IMR-90 (cell line): ENCODE data around the gene HIVEP3. TPM values are rescaled to one million over a fixed set of nuclear protein-coding genes. Genes with fewer than 3 reads are reported as not detected.

Source experiments
- ATAC-seq: fragments of 200-7000 bp; cut with Tn5 transposase; 2 replicates; pipeline ENCODE4 v1.9.1; 2020; ENCODE audit warnings: low read depth, mild to moderate bottlenecking, moderate library complexity
- BruUV-seq: library from RNA; stranded (reverse); fragments of 400-500 nt; replicated peaks from 2 replicates; lab custom pipeline; 2021; lab: Mats Ljungman, UMichigan
- CTCF ChIA-PET: fragments of 300-600 bp; formaldehyde crosslinking; extraction: SDS; loops from one replicate; lab custom pipeline; 2021; ENCODE audit warnings: antibody characterized with exemption; lab: Yijun Ruan, JAX
- POLR2A ChIA-PET: fragments of 300-600 bp; sonication (Branson Sonifier 250); formaldehyde crosslinking; loops from one replicate; lab custom pipeline; 2022; ENCODE audit warnings: antibody characterized with exemption; ENCODE audit not compliant: unreplicated experiment; lab: Charles Lee
- DNase-seq: peaks from one replicate; pipeline ENCODE4 v3.0.0; 2013
- H2AFZ ChIP-seq: replicated peaks from 2 replicates; pipeline ENCODE3; 2013; ENCODE audit warnings: low read length, mild to moderate bottlenecking; ENCODE audit not compliant: poor library complexity
- H2AK5ac ChIP-seq: 2 replicates; pipeline ENCODE4 v1.6.1; 2013; ENCODE audit warnings: low read depth, low read length, inconsistent platforms
- H2AK9ac ChIP-seq: replicated peaks from 2 replicates; pipeline ENCODE3; 2013; ENCODE audit warnings: mild to moderate bottlenecking, low read depth, low read length, moderate library complexity; ENCODE audit not compliant: poor library complexity
- H2BK120ac ChIP-seq: 2 replicates; pipeline ENCODE4 v1.6.1; 2013; ENCODE audit warnings: low read depth, low read length, inconsistent platforms
- H2BK15ac ChIP-seq: 3 replicates; pipeline ENCODE4 v1.6.1; 2013; ENCODE audit warnings: low read depth, low read length, inconsistent platforms
- H2BK20ac ChIP-seq: 2 replicates; pipeline ENCODE4 v1.6.1; 2013; ENCODE audit warnings: low read depth, mild to moderate bottlenecking, inconsistent platforms, low read length, moderate library complexity
- H2BK5ac ChIP-seq: 2 replicates; pipeline ENCODE4 v1.6.1; 2013; ENCODE audit warnings: mild to moderate bottlenecking, low read depth, low read length, inconsistent platforms; ENCODE audit not compliant: poor library complexity, severe bottlenecking
- H3K14ac ChIP-seq: replicated peaks from 2 replicates; pipeline ENCODE4 v1.6.1; 2013; ENCODE audit warnings: low read depth, low read length, inconsistent platforms
- H3K18ac ChIP-seq: 2 replicates; pipeline ENCODE4 v1.6.1; 2013; ENCODE audit warnings: low read depth, low read length, control low read depth
- H3K23ac ChIP-seq: 2 replicates; pipeline ENCODE4 v1.6.1; 2013; ENCODE audit warnings: low read depth, low read length, inconsistent platforms
- H3K27ac ChIP-seq: 2 replicates; pipeline ENCODE4 v1.5.1; 2013; ENCODE audit warnings: mild to moderate bottlenecking, control low read depth, low read length; ENCODE audit not compliant: insufficient read depth
- H3K27me3 ChIP-seq: 2 replicates; pipeline ENCODE4 v1.6.1; 2013; ENCODE audit warnings: low read length; ENCODE audit not compliant: control insufficient read depth, insufficient read depth
- H3K36me3 ChIP-seq: 2 replicates; pipeline ENCODE4 v1.6.1; 2013; ENCODE audit warnings: low read length, mixed read lengths; ENCODE audit not compliant: control insufficient read depth, insufficient read depth
- H3K4ac ChIP-seq: 2 replicates; pipeline ENCODE4 v1.6.1; 2013; ENCODE audit warnings: low read depth, low read length, inconsistent platforms
- H3K4me1 ChIP-seq: 2 replicates; pipeline ENCODE4 v1.6.1; 2013; ENCODE audit warnings: low read length, mixed read lengths; ENCODE audit not compliant: control insufficient read depth, insufficient read depth
- H3K4me2 ChIP-seq: 2 replicates; pipeline ENCODE4 v1.6.1; 2013; ENCODE audit warnings: low read depth, mild to moderate bottlenecking, control low read depth, low read length, moderate library complexity
- H3K4me3 ChIP-seq: 2 replicates; pipeline ENCODE4 v1.5.1; 2013; ENCODE audit warnings: low read depth, mild to moderate bottlenecking, control low read depth, low read length, moderate library complexity; ENCODE audit not compliant: insufficient read depth
- H3K56ac ChIP-seq: 2 replicates; pipeline ENCODE4 v1.6.1; 2013; ENCODE audit warnings: low read length, inconsistent platforms; ENCODE audit not compliant: insufficient read depth; ENCODE audit errors: extremely low read depth
- H3K79me1 ChIP-seq, 2 experiments: 2 replicates each; pipeline ENCODE4 v1.6.1; 2013; ENCODE audit warnings: low read length in 2 of 2, inconsistent platforms in 1 of 2, low read depth in 1 of 2
- H3K9ac ChIP-seq: 2 replicates; pipeline ENCODE4 v1.6.1; 2013; ENCODE audit warnings: low read depth, low read length, control low read depth
- H3K9me1 ChIP-seq: 2 replicates; pipeline ENCODE4 v1.6.1; 2013; ENCODE audit warnings: low read length, inconsistent platforms; ENCODE audit not compliant: insufficient read depth
- H3K9me3 ChIP-seq: 2 replicates; pipeline ENCODE4 v1.6.1; 2013; ENCODE audit warnings: low read length; ENCODE audit not compliant: control insufficient read depth, insufficient read depth
- H4K20me1 ChIP-seq: 2 replicates; pipeline ENCODE4 v1.6.1; 2013; ENCODE audit warnings: low read length, inconsistent platforms; ENCODE audit not compliant: insufficient read depth
- H4K5ac ChIP-seq: 2 replicates; pipeline ENCODE4 v1.6.1; 2013; ENCODE audit warnings: mild to moderate bottlenecking, low read depth, low read length, control low read depth
- H4K8ac ChIP-seq, 2 experiments: 2 replicates each; pipeline ENCODE4 v1.6.1; 2013; ENCODE audit warnings: low read depth in 2 of 2, low read length in 2 of 2, control low read depth in 1 of 2, inconsistent platforms in 1 of 2
- H4K91ac ChIP-seq: 2 replicates; pipeline ENCODE4 v1.6.1; 2013; ENCODE audit warnings: low read depth, low read length, inconsistent platforms; ENCODE audit not compliant: insufficient read depth
- BHLHE40 ChIP-seq: fragments of 150-350 bp; IDR thresholded peaks from 2 replicates; pipeline ENCODE4 v1.6.1; 2016; ENCODE audit warnings: mild to moderate bottlenecking, low read depth, low read length
- CHD1 ChIP-seq: IDR thresholded peaks from 2 replicates; pipeline ENCODE4 v1.6.1; 2012; ENCODE audit warnings: low read depth, low read length, improper control_type of control experiment
- ELK1 ChIP-seq: fragments of 150-350 bp; IDR thresholded peaks from 2 replicates; pipeline ENCODE4 v1.6.1; 2016; ENCODE audit warnings: low read depth, mild to moderate bottlenecking, low read length, moderate library complexity, borderline replicate concordance
- FOS ChIP-seq: fragments of 150-350 bp; IDR thresholded peaks from 2 replicates; pipeline ENCODE4 v1.6.1; 2016; ENCODE audit warnings: low read depth, low read length
- MAZ ChIP-seq: IDR thresholded peaks from 2 replicates; pipeline ENCODE4 v1.6.1; 2012; ENCODE audit warnings: low read depth, mild to moderate bottlenecking, low read length, improper control_type of control experiment, moderate library complexity, borderline replicate concordance
- MXI1 ChIP-seq: IDR thresholded peaks from 2 replicates; pipeline ENCODE4 v1.6.1; 2012; ENCODE audit warnings: low read depth, mild to moderate bottlenecking, low read length, moderate library complexity, borderline replicate concordance
- POLR2A ChIP-seq: IDR thresholded peaks from 2 replicates; pipeline ENCODE4 v1.6.1; 2012; ENCODE audit warnings: mild to moderate bottlenecking, low read depth, low read length
- RAD21 ChIP-seq: IDR thresholded peaks from 2 replicates; pipeline ENCODE4 v1.6.1; 2012; ENCODE audit warnings: low read length, improper control_type of control experiment
- RFX5 ChIP-seq: IDR thresholded peaks from 2 replicates; pipeline ENCODE4 v1.8.0; 2012; ENCODE audit warnings: low read depth, mild to moderate bottlenecking, low read length, moderate library complexity
- dilution Hi-C: fragments of 300-500 bp; cut with HindIII; formaldehyde crosslinking; loops from one replicate; pipeline ENCODE4 v1.14.3; 2018; ENCODE audit warnings: low sequenced_read_pairs; ENCODE audit not compliant: unreplicated experiment
- in situ Hi-C: fragments of 300-500 bp; cut with MboI; formaldehyde crosslinking; loops from 3 replicates; pipeline ENCODE4 v1.14.3; 2019; ENCODE audit warnings: low sequenced_read_pairs, inconsistent platforms, mixed read lengths
- intact Hi-C: fragments of 100-400 bp; cut with micrococcal nuclease; formaldehyde crosslinking; loops from 2 replicates; pipeline ENCODE4 v1.10.0; 2022
- polyA plus RNA-seq, 3 experiments: library from polyadenylated mRNA; depleted of rRNA; stranded (reverse); fragments of >200 nt; gene quantifications; 2 replicates each; pipeline ENCODE4 v1.2.3, GENCODE V29; 2012; ENCODE audit warnings: low replicate concordance in 1 of 3
- total RNA-seq: library from RNA; depleted of rRNA; stranded (reverse); fragments of >200 nt; gene quantifications from 2 replicates; pipeline ENCODE4 v1.2.3, GENCODE V29; 2012

Gene HIVEP3
- total and polyA plus RNA-seq, 2 of the 4 experiments (the other 2 are of a cell fraction), result 1.4 to 4.0 TPM

GRCh38 chr1:41942278-41942677 is 23.6 kb upstream of the HIVEP3 start:
- ChIA-PET POLR2A (no interaction called here), CTCF (no interaction called here)
- intact Hi-C loops, result no loop called here
- H3K23ac ChIP-seq, result no peak overlapping the region
- H3K4ac ChIP-seq, result no peak overlapping the region
- no peak overlapping the region for H2BK20ac ChIP-seq
- H3K4me2 ChIP-seq, result no peak overlapping the region
- no peak overlapping the region for H3K14ac ChIP-seq
- in situ Hi-C loops, result no loop called here
- no peak overlapping the region for H2BK120ac ChIP-seq
- H3K9ac ChIP-seq, result no peak overlapping the region
- no peak for ATAC-seq
- no peaks in the 10 kb centered on the region; a peak in 1 of 4 replicates for H3K79me1 ChIP-seq
- H3K36me3 ChIP-seq, result no peaks in the 10 kb centered on the region
- no peak overlapping the region for H3K27ac ChIP-seq
- no peak overlapping the region for H2AK5ac ChIP-seq
- no peak overlapping the region for H4K91ac ChIP-seq
- BruUV-seq, result no TSS peak
- H3K4me1 ChIP-seq, result no peaks in the 10 kb centered on the region
- no peaks in the 10 kb centered on the region; the same call in 1 of the 2 replicates for H3K27me3 ChIP-seq
- H3K4me3 ChIP-seq, result no peak overlapping the region
- dilution Hi-C loops, result no loop called here
- no peak overlapping the region for H2AFZ ChIP-seq
- DNase-seq, result no peak
- H3K18ac ChIP-seq, result no peak overlapping the region
- no peak overlapping the region for H3K56ac ChIP-seq
- H3K9me3 ChIP-seq, result no peaks in the 10 kb centered on the region
- H4K5ac ChIP-seq, result no peak overlapping the region
- no peaks in the 10 kb centered on the region for H4K20me1 ChIP-seq
- H2BK5ac ChIP-seq, result no peak overlapping the region
- no peak overlapping the region for H4K8ac ChIP-seq
- TF ChIP-seq CHD1 (no peak), BHLHE40 (no peak), MAZ (no peak), MXI1 (no peak), RFX5 (no peak), POLR2A (no peak), ELK1 (no peak), FOS (no peak), RAD21 (no peak)
- no peak overlapping the region for H2AK9ac ChIP-seq
- H2BK15ac ChIP-seq, result no peak overlapping the region
- H3K9me1 ChIP-seq, result no peaks in the 10 kb centered on the region
